Activated CD8-positive, alpha-beta T cell treated with anti-CD3 and anti-CD28 coated beads for 36 hours (primary cell): ENCODE results near the gene ITCH. TPM values are rescaled to one million over a fixed set of nuclear protein-coding genes. Genes with fewer than 3 reads are reported as not detected.
"Not testable (repeated sequence)": the region's sequence is repeated elsewhere in the genome, so short reads cannot be mapped to it uniquely, and the experiment has no call there.

Experiments
- ATAC-seq: fragments of 200-7000 bp; cut with Tn5 transposase; one replicate; pipeline ENCODE4 v1.10.0; 2021; ENCODE audit warnings: mild to moderate bottlenecking, moderate library complexity
- CTCF ChIA-PET: fragments of 350-600 bp; sonication (Branson Sonifier 250); formaldehyde crosslinking; loops from one replicate; lab custom pipeline; 2021; ENCODE audit warnings: antibody characterized with exemption; lab: Charles Lee
- POLR2A ChIA-PET: fragments of 350-600 bp; sonication (Branson Sonifier 250); formaldehyde crosslinking; loops from one replicate; lab custom pipeline; 2021; ENCODE audit warnings: antibody characterized with exemption; lab: Charles Lee
- DNase-seq: peaks from one replicate; pipeline ENCODE4 v3.0.0-alpha.2; 2020
- H3K27ac Mint-ChIP-seq: one replicate; pipeline ENCODE4 v1.8.0; 2021; ENCODE audit warnings: mild to moderate bottlenecking, mixed read lengths
- H3K27me3 Mint-ChIP-seq: one replicate; pipeline ENCODE4 v1.8.0; 2021; ENCODE audit warnings: mixed read lengths
- H3K36me3 Mint-ChIP-seq: one replicate; pipeline ENCODE4 v1.8.0; 2021; ENCODE audit warnings: low read depth, mixed read lengths
- H3K4me1 Mint-ChIP-seq: one replicate; pipeline ENCODE4 v1.8.0; 2021; ENCODE audit warnings: low read depth, mixed read lengths
- H3K4me3 Mint-ChIP-seq: one replicate; pipeline ENCODE4 v1.8.0; 2021; ENCODE audit warnings: mild to moderate bottlenecking, moderate library complexity, mixed read lengths
- H3K9me3 Mint-ChIP-seq: one replicate; pipeline ENCODE4 v1.8.0; 2021; ENCODE audit warnings: mixed read lengths
- CTCF ChIP-seq: fragments of 200-600 bp; IDR thresholded peaks from one replicate; pipeline ENCODE4 v1.8.0; 2022; ENCODE audit warnings: antibody characterized with exemption, mild to moderate bottlenecking
- intact Hi-C: fragments of 100-400 bp; cut with micrococcal nuclease; formaldehyde crosslinking; loops from one replicate; pipeline ENCODE4 v1.10.0; 2022
- total RNA-seq, 2 experiments: library from RNA; stranded (reverse); gene quantifications; one replicate each; pipeline ENCODE4 v1.2.3, GENCODE V29; 2021

The ITCH gene
- total RNA-seq, 2 experiments from 2014 or later, result 46.0 to 51.8 TPM

- POLR2A ChIA-PET, result no interaction called here
- H3K27me3 Mint-ChIP-seq, result peaks cover 3% of the 10 kb centered on the region
- H3K36me3 Mint-ChIP-seq, result no peaks in the 10 kb centered on the region
Observed at GRCh38 chr20:34320861-34321260, 42.2 kb upstream of the ITCH start.

GRCh38 chr20:34322267-34323105 is 40.6 kb upstream of the ITCH start:
- intact Hi-C loops, result no loop called here
- POLR2A ChIA-PET, result interaction anchor here (0.8 kb wide), 1 partner anchor 44 kb away, joined by 3 read pairs; no protein-coding TSS in a partner anchor
- Mint-ChIP-seq H3K9me3 (no peaks in the 10 kb centered on the region), H3K27me3 (peaks cover 3% of the 10 kb centered on the region), H3K4me3 (no peak overlapping the region), H3K36me3 (no peaks in the 10 kb centered on the region), H3K4me1 (no peaks in the 10 kb centered on the region), H3K27ac (no peak overlapping the region)
- no peak for TF ChIP-seq CTCF
- DNase-seq (no peak), ATAC-seq (no peak)
- CTCF ChIA-PET, result interaction anchor here (2.6 kb wide), 1 partner anchor 10 kb away, joined by 11 read pairs; no protein-coding TSS in a partner anchor

More at GRCh38 chr20:34320861-34321260, 42.2 kb upstream of the ITCH start:
- no peak overlapping the region for H3K4me3 Mint-ChIP-seq
- CTCF ChIA-PET, result interaction anchor here (0.9 kb wide), 1 partner anchor 164 kb away, joined by 3 read pairs; no protein-coding TSS in a partner anchor
- H3K9me3 Mint-ChIP-seq, result no peaks in the 10 kb centered on the region
- ATAC-seq (no peak), DNase-seq (no peak)
- H3K27ac Mint-ChIP-seq, result no peak overlapping the region
- H3K4me1 Mint-ChIP-seq, result no peaks in the 10 kb centered on the region
- no peak for TF ChIP-seq CTCF
- intact Hi-C loops, result no loop called here

- intact Hi-C loops, result no loop called here
- ATAC-seq (no peak), DNase-seq (no peak)
- no peaks in the 10 kb centered on the region for H3K4me1 Mint-ChIP-seq
- POLR2A ChIA-PET, result no interaction called here
- H3K4me3 Mint-ChIP-seq, result no peak overlapping the region
- CTCF ChIA-PET, result no interaction called here
- TF ChIP-seq CTCF, result no peak
- no peaks in the 10 kb centered on the region for H3K36me3 Mint-ChIP-seq
- H3K9me3 Mint-ChIP-seq, result no peaks in the 10 kb centered on the region
- H3K27me3 Mint-ChIP-seq, result peaks cover 2% of the 10 kb centered on the region
- no peak overlapping the region for H3K27ac Mint-ChIP-seq
Observed at GRCh38 chr20:34324541-34324940, 38.5 kb upstream of the ITCH start.

GRCh38 chr20:34328207-34328606 is 34.9 kb upstream of the ITCH start:
- DNase-seq, H3K9me3 Mint-ChIP-seq, ATAC-seq, POLR2A ChIA-PET, H3K36me3 Mint-ChIP-seq, H3K4me1 Mint-ChIP-seq, intact Hi-C loops, H3K4me3 Mint-ChIP-seq, H3K27me3 Mint-ChIP-seq, H3K27ac Mint-ChIP-seq: not testable (repeated sequence)
- CTCF ChIA-PET, result interaction anchor here (2.5 kb wide), 1 partner anchor 16 kb away, joined by 9 read pairs; no protein-coding TSS in a partner anchor

GRCh38 chr20:34328928-34329677 is 34.0 kb upstream of the ITCH start:
- DNase-seq, result no peak

GRCh38 chr20:34330861-34331544 is 32.1 kb upstream of the ITCH start:
- intact Hi-C loops, ATAC-seq, H3K36me3 Mint-ChIP-seq, H3K4me3 Mint-ChIP-seq, H3K4me1 Mint-ChIP-seq, H3K9me3 Mint-ChIP-seq, H3K27ac Mint-ChIP-seq, POLR2A ChIA-PET, H3K27me3 Mint-ChIP-seq, DNase-seq: not testable (repeated sequence)
- CTCF ChIA-PET, result interaction anchor here (1.6 kb wide), 1 partner anchor 192 kb away, joined by 4 read pairs; no protein-coding TSS in a partner anchor

More at GRCh38 chr20:34328928-34329677, 34.0 kb upstream of the ITCH start:
- H3K27me3 Mint-ChIP-seq, result no peaks in the 10 kb centered on the region
- no peak overlapping the region for H3K4me3 Mint-ChIP-seq
- H3K4me1 Mint-ChIP-seq, result no peaks in the 10 kb centered on the region
- intact Hi-C loops, result no loop called here
- no peak overlapping the region for H3K27ac Mint-ChIP-seq
- no peak for TF ChIP-seq CTCF
- no peaks in the 10 kb centered on the region for H3K9me3 Mint-ChIP-seq
- H3K36me3 Mint-ChIP-seq, result no peaks in the 10 kb centered on the region
- CTCF ChIA-PET, result interaction anchor here (0.6 to 2.5 kb wide), 2 partner anchors 16 to 111 kb away, joined by 3 to 9 read pairs; no protein-coding TSS in a partner anchor
- POLR2A ChIA-PET, result no interaction called here
- ATAC-seq, result no peak
